Activated CD4-positive, CD25-positive, alpha-beta regulatory T cell treated with anti-CD3 and anti-CD28 coated beads, Interleukin-2, amount 50 U/mL, for 16 hours (primary cell): ENCODE measurements around the gene ATP5F1B.
"Not testable (repeated sequence)": the region's sequence is repeated elsewhere in the genome, so short reads cannot be mapped to it uniquely, and the experiment has no call there.

Experiments
- DNase-seq: peaks from one replicate; pipeline ENCODE4 v3.0.0-alpha.2; 2020; ENCODE audit warnings: low read depth, low spot score

ATP5F1B gene

DNA sequence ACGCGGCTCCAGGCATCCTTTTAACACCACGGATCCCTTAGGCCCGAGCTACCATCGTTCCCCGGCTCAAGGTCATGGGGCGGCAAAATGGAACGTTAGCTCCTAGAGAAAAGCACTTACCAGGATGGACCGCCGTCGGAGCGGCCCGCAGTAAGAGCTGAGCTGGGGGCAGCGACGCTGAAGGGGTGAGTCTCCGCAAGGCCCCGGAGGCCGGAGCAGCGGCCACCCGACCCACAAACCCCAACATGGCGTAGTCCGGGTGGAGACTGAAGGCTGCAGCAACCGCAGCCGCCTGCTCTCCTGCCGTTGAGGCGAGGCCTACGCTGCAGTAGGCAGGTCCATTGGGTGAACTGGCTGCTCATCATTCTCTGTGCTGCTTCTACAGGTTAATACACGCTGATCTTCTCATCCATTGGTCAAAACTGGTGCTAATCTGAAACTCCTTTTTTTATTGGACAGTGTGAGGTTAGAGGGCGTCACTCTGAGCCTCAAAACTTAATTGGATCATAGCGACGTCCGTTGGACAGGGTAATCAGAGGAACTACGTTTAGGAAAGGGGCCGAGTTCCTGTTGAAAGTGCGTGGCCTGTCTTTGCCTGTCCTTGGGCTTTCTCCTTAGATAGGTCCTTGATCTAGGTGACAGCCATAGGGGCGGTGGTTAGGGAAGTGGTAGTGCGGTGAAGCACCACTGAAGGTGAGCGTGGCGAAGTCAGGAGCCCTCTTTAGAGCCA lies at the start of gene ATP5F1B:
TSS of gene ATP5F1B (minus strand) at position 268 of the 730 bp plus-strand sequence. CDS start at position 247, 21 bp downstream.
- peak; percentile 86 for DNase-seq

DNA sequence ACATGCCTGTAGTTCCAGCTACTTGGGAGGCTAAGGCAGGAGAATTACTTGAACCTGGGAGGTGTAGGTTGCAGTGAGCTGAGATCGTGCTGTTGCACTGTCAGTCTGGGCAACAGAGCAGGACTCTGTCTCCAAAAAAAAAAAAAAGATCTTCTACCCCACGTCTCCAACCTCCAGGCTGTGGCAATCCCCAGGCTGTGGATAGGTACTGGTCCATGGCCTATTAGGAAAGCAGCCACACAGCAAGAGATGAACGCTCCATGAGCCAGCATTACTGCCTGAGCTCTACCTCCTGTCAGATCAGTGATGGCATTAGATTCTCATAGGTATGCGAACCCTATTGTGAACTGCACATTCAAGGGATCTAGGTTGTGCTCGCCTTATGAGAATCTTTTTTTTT lies 48.4 kb upstream of the ATP5F1B start:
- no peak for DNase-seq

DNA sequence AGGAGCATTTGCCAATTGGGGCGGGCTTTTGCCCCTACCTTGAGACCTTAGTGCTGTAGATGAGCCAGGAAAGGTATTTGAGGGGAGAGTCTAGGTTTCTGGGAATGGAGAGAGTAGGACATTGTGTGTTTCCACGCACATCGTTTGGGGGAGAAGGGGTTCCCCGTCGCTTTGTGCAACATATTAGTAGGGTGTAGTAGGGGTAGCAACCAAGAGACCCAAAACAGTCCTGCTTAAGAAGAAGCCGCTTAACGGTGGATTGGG lies 43.0 kb upstream of the ATP5F1B start:
- no peak for DNase-seq

DNA sequence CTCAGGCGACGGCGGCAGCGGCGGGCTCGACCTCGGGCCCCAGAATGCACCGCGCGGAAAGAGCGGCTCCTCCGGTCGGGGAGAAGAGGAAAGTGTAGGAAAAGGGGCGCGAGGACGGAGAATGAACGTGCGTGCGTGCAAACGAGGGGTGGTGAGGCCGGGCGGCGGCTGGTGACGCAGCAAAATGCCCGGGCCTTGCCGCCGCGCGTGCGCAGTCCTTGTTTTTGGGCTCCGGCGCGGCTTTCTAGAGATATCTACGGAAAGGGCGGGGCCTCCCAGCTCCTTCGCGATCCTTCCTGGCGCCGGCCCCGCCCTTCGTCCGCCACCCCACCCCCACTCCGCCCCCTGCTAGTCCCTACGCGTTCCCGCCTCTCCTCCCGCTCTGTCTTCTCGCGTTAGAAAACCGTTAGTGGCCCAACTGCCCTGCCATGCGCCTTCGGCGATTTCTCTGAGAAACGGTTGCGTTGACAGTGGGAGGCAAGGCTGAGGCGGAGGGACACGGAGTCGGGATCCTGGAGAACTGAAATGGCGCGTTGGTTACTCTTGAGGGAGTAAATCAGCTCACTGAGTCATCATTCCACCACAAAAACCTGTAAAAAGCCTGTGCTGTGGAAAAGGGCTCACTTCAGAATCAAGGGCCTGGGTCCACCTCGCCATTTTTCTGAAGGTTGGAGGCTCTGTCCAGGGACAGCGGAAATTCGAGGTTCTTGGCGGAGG lies 42.5 kb upstream of the ATP5F1B start, which contains the start of gene PTGES3:
TSS of gene PTGES3 (minus strand) at position 156 of the 717 bp plus-strand sequence. CDS start 285 bp downstream, outside the sequence.
- peak; percentile 91 for DNase-seq

DNA sequence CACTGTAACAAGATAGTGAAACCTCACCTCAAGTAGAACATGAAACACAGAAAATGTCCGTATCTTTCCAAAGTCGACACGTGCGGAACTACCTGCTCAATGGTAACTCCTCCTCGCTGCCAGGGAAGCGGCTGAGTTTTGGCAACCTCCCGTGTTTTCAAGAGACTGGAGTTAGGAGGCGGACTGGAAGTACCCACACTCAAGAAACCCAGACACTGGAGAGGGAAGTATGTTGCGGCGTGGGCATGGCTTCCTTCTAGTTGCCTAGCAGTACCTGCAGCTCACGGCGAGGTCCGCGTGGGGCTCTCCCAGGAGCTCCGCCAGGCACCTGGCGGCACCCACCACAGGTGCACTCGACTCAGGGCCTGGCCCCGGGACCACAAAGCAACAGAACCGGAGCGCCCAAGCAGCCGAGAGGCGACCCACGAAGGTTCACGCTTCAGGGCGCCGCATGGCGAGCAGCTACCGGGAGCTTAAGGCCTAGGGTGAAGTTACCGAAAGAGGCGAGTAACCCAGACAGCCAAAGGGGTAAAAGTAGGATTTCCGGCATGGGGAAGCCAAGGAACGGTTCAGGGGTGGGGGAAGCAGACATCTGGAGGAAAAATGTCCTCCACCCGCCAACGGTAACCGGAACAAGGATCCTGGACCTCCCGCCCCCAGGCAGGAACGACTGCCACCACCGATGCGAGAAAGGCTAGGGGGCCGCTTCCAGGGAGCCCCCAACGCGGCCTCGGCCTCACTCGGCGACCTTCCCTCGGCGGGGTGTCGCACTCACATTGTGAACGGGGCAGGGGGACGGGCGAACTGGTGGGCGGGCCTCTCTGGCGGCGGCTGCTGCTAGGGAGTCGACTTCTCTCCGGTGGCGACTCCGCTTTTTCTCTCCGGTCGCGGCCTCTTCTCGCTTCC lies 41.7 kb upstream of the ATP5F1B start:
- DNase-seq = peak; percentile 34

DNA sequence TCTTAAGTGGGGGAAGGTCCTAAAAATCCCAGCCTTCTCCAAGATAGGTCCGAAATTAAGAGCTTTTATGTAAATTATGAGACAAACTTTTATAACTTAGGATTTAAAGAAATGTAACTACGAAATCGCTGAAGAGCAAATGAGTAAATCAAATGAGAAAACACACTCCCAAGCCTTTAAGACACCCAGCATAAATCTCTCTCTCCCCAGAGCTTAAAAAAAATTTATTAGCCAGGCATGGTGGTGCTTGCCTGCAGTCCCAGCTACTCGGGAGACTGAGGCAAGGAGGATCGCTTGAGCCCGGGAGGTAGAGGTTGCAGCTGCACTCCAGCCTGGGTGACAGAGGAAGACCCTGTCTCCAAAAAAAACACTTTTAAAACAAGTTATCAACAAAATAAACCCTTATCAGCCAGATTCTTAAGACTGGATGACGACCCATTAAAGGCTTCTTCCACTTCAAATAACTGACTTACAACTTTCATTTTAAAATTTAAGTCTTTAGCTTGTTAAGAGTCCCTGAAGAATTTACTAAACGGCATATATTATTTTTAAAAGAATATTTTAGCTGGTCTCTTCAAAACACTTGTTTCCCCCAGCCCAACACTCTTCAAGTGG lies 39.1 kb upstream of the ATP5F1B start:
- DNase-seq = no peak

DNA sequence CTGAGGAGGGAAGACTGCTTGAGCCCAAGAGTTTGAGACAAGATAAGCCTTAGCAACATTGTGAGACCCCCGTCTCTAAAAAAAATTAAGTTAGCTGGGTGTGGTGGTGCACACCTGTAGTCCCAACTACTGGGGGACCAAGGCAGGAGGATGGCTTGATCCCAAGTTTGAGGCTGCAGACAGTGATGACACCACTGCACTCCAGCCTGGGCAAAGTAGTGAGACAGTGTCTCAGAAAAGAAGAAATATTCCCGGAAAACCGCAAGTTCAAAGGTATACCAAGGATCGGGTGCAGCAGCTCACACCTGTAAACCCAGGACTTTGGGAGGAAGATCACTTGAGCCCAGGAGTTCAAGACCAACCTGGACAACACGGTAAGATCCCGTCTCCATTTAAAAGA lies 36.5 kb upstream of the ATP5F1B start:
- DNase-seq = no peak

DNA sequence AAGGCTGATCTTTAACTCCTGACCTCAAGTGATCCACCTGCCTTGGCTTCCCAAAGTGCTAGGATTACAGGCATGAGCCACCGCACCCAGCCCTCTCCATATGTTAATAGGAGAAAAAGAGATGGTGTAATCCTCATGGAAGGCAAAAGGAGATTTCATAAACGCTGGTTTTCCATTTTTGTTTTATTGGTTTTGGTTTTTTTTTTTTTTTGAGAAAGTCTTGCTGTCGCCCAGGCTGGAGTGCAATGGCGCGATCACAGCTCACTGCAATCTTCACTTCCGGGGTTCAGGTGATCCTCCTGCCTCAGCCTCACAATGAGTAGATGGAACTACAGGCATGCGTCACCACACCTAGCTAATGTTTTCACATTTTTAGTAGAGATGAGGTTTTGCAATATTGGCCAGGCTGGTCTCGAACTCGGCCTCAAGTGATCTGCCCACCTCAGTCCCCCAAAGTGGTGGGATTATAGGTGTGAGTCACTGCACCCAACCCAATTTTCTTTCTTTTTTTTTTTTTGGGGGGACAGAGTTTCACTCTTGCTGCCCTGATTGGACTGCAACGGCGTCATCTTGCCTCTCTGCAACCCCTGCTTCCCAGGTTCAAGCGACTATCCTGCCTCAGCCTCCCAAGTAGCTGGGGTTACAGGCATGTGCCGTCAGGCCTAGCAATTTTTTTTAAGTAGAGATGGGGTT lies 34.2 kb upstream of the ATP5F1B start:
- DNase-seq = no peak

DNA sequence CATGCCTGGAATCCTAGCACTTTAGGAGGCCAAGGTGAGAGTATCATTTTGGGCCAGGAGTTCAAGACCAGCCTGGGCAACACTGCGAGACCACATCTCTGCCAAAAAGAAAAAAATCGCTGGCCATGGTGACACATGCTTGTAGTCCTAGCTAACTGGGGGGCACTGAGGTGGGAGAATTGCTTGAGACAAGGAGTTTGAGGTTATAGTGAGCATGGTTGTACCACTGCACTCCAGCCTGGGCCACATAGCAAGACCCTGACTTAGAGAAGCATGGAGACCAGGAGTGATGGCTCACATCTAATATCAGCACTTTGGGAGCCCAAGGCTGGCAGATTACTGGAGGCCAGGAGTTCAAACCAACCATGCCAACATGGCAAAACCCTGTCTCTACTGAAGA lies 33.1 kb upstream of the ATP5F1B start:
- no peak for DNase-seq

DNA sequence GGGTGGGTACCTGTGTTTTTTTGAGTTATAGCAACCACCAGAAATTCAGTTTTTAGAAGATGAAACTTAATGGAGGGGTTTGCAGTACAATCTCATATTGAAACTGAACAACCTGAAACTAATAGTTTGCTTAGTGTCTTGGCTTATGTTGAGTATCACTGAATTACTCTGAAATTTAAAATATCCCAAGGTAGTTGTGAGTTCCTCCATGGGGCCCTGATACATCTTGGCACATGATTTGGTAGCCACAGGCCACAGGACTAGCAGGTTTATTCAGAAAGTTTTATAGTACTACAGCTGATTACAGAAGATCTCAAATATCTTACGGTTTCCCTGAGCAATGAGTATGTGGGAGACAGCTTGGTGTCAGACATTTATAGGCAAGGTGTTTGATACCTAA lies 31.9 kb upstream of the ATP5F1B start:
- DNase-seq = no peak

DNA sequence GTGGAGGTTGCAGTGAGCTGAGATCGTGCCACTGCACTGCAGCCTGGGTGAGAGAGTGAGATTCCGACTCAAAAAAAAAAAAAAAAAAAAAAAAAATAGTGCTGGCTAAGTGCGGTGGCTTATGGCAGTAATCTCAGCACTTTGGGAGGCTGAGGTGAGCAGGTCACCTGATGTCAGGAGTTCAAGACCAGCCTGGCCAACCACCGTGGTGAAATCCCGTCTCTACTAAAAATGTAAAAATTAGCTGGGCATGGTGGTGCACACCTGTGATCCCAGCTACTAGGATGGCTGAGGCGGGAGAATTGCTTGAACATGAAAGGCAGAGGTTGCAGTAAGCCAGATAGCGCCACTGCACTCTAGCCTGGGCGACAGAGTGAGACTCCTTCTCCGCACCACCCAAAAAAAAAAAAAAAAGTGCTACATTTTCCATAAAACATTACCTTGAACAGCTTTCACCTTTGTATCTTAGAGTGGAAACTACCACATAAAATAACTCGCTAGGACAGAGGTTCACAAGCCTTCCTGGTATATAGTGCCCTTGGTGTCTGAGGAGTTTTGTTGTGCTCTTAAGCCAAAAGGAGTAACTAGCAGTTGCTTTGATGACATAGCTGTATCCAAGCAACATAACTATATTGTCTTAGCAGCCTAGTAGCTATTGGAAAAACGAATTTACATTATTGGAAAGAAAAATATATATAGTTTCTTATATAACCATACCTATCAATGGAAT lies 31.2 kb upstream of the ATP5F1B start:
- DNase-seq = no peak

DNA sequence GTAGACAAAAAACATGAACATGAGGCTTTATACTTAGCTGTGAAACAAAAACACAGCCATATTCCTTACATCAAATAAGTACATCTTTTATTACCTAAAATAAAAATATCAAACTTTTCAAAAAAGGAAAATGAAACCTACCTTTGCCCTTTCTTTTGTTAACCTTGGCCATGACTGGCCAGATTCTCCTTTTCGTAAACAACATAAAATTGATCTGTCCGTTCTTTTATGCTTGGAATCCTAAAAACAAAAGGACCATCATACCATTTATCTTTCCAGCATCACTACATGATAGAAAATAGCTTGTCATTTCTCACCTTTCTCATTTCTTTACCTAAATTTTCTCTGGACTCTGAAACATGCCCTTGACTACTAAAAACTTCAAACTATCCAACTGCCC lies 25.8 kb upstream of the ATP5F1B start:
- no peak for DNase-seq

DNA sequence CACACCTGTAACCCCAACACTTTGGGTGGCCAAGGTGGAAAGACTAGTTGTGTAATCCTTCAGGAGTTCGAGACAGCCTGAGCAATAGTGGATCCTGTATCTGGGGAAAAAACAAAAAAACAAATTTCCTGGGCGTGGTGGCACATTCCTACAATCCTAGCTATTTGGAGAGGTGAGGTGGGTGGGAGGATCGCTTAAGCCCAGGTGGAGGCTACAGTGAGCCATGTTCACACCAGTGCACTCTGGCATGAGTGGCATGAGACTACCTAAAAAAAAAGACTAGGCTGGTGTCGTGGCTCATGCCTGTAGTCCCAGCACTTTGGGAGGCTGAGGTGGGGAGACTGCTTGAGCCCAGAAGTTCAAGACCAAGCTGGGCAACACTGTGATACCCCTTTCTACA lies 25.1 kb upstream of the ATP5F1B start:
- no peak for DNase-seq

DNA sequence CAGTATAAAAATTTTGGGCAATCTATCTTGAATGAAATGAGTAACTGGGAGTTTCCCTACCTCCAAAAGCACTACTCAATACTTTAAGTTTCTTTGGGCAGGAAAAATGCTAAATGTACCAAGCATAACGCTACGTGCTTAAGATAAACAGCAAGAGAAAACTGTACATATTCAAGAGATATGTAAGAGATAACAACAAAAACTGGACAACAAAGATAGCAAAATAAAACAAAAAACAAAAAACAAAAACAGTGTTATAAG lies 22.3 kb upstream of the ATP5F1B start:
- DNase-seq = no peak

DNA sequence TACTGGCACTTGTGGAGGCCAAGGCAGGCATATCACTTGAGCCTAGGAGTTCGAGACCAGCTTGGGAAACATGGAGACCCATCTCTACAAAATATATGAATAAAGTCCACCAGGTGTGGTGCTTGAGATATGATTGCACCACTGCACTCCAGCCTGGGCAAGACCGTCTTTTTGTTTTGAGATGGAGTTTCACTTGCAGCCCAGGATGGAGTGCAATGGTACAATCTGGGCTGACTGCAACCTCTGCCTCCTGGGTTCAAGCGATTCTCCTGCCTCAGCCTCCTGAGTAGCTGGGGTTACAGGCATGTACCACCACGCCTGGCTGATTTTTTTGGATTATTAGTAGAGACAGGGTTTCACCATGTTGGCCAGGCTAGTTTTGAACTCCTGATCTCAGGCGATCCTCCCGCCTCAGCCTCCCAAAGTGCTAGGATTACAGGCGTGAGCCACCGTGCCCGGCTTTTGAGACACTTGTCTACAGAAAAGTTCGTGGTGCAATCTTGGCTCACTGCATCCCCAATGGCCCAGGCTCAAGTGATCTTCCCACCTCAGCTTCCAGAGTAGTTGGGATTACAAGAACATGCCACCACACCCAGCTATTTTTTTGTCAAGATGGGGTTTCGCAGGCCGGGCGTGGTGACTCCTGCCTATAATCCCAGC lies 16.3 kb upstream of the ATP5F1B start:
- DNase-seq = no peak

DNA sequence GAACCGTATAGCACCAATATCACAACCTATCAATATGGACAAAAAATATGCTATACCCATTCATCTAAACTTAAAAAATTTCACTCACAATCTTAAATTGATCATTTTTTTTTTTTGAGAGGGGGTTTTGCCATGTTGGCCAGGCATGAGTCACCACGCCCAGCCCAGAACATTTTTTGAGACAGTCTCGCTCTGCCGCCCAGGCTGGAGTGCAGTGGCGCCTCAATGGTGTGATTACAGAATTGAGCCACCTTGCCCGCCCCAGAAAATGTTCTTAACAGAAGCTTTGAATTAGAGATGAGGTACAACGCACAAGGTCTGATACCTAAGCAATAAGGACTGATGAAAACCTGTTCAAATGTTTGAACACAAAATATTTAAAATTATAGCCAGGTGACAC lies 15.8 kb upstream of the ATP5F1B start:
- no peak for DNase-seq

DNA sequence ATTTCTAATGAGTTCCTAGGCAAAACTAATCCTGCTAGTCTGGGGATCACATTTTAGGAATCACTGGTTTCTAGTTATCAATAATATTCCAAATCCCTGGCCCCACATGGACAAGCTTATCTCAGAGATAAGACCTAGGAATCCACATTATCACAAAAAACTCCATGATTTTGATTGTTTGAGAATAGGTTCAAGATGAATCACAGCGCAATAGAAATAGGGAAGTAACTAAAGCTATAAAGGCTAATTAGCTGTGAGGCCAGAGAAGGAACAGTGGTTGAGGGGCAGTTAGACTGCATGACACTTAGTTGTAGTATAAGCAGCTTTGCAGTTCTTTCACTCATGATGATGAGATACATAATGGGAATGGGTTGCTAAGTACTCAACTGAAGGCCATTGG lies 13.1 kb upstream of the ATP5F1B start:
- no peak for DNase-seq

DNA sequence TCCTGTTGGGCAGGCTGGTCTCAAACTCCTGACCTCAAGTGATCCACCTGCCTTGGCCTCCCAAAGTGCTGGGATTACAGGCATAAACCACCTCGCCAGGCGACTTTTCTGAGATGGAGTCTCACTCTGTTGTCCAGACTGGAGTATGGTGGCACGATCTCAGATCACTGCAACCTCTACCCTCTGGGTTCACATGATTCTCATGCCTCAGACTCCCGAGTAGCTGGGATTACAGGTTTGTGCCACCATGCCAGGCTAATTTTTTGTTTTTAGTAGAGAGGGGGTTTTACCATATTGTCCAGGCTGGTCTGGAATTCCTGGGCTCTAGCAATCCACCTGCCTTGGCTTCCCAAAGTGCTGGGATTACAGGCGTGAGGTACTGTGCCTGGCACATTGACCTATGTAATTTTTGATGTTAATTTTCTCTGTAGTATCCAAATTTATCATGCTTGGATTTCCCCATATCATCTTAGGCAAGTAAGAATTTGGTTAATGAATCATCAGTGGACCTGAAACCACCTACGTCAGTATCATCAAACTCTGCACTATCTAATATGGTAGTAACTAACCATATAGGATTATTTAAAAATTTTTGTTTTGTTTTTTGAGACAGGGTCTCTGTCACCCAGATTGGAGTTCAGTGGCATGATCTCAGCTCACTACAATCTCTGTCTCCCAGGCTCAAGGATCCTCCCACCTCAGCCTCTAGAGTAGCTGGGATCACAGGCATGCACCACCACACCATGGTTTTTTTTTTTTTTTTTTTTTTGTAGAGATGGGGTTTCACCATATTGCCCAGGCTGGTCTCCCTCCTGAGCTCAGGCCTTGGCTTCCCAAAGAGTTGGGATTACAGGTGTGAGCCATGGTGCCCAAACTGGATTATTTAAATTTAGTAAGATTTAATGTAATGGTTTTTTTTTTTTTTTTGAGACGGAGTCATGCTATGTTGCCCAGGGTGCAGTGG lies 11.9 kb upstream of the ATP5F1B start:
- DNase-seq = no peak

DNA sequence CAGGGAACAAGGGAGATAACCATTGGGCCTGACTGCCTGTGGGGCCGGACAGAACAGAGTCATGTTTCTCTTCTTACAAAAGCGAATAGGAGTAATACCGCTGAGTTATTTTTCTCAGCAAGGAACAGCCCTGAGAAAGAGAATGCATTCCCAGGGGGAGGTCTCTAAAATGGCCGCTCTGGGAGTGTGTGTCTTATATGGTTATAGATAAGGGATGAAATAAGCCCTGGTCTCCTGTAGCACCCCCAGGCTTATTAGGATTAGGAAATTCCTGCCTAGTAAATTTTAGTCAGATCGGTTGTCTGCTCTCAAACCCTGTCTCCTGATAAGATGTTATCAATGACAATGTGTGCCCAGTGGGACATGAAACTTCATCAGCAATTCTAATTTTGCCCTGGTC lies 8.0 kb upstream of the ATP5F1B start:
- not testable (repeated sequence) for DNase-seq
